Measurements from ENCODE around the gene CASP4. TPM values are rescaled to one million over a fixed set of nuclear protein-coding genes. Genes with fewer than 3 reads are reported as not detected.

CASP4 gene
- 100 to 1,000 TPM; 112 to 309 (median 158) TPM for total RNA-seq
- polyA plus RNA-seq, result 100 to 1,000 TPM in 2 of 3 donors, 10 to 100 TPM in 1; 98.1 to 116 (median 109) TPM
- long read RNA-seq, donor 1, transcript CASP4-203 (9 exons, 2,158 nt), result major isoform, 18 of 33 reads
- long read RNA-seq, donor 1, partial matches to known transcripts, result 6 of 33 reads
- long read RNA-seq, donor 1, other reads (novel, unspliced or antisense), result 0 of 33 reads
- long read RNA-seq, donor 2, transcript CASP4-203 (9 exons, 2,158 nt), result major isoform, 6 of 8 reads
- long read RNA-seq, donor 2, partial matches to known transcripts, result 0 of 8 reads
- long read RNA-seq, donor 2, other reads (novel, unspliced or antisense), result 0 of 8 reads

GRCh38 chr11:104968355-104968855 is at the start of gene CASP4:
TSS of gene CASP4 (minus strand) at chr11:104968574. CDS start at chr11:104968525, 49 bp downstream.
- H3K27me3 ChIP-seq (replicated peaks in 1 of 7), result no peaks in the 10 kb centered on the region
- TF ChIP-seq POLR2A (IDR thresholded peaks at IDR 0.05), result peak in 1 of 3 donors; percentile 33
- TF ChIP-seq POLR2AphosphoS5 (IDR thresholded peaks at IDR 0.05), result peak in 2 of 3 donors; percentile 16 to 73
- TF ChIP-seq CTCF (IDR thresholded peaks at IDR 0.05 in 8 of 11, conservative IDR thresholded peaks at IDR 0.05 in 3 of 11), result peak in 1 of 11 experiments; percentile 8
- peak within 1 kb of the TSS; percentile 45 to 70 (median 52) for H3K4me3 ChIP-seq
- peaks cover 0 to 28% (median 25%) of the 10 kb centered on the region in 8 donors for H3K9me3 ChIP-seq
- 0 to 1% (median 0%) methylated on average over 4 of the region's 4 CpGs for WGBS, 5 donors
- intact Hi-C loops (cut with DNase I; ENCODE audit: low total_unique reads), result no loop called here
- H3K36me3 ChIP-seq, result peaks cover 0 to 24% (median 4%) of the 10 kb centered on the region in 6 donors
- H3K4me1 ChIP-seq, result peaks cover 23 to 50% (median 38%) of the 10 kb centered on the region in 6 donors
- H3K27ac ChIP-seq, result peak within 1 kb of the TSS; percentile 90 to 95 (median 91)
- DNase-seq, result no peak

GRCh38 chr11:105007463-105007862 is 39.1 kb upstream of the CASP4 start:
- no peaks in the 10 kb centered on the region for H3K27me3 ChIP-seq (replicated peaks in 1 of 7)
- H3K36me3 ChIP-seq, result no peaks in the 10 kb centered on the region
- no peaks in the 10 kb centered on the region for H3K9me3 ChIP-seq
- H3K27ac ChIP-seq, result no peak overlapping the region
- no peak overlapping the region for H3K4me3 ChIP-seq
- TF ChIP-seq POLR2AphosphoS5 (IDR thresholded peaks at IDR 0.05) (no peak), POLR2A (IDR thresholded peaks at IDR 0.05) (no peak), CTCF (IDR thresholded peaks at IDR 0.05 in 8 of 11, conservative IDR thresholded peaks at IDR 0.05 in 3 of 11) (no peak)
- intact Hi-C loops (cut with DNase I; ENCODE audit: low total_unique reads), result loop anchor here (10.0 kb wide), 1 partner anchor 403 kb away; no protein-coding TSS in a partner anchor
- H3K4me1 ChIP-seq, result no peaks in the 10 kb centered on the region
- no peak for DNase-seq

GRCh38 chr11:105005451-105005845 is 37.1 kb upstream of the CASP4 start:
- TF ChIP-seq CTCF (IDR thresholded peaks at IDR 0.05 in 8 of 11, conservative IDR thresholded peaks at IDR 0.05 in 3 of 11) (no peak), POLR2AphosphoS5 (IDR thresholded peaks at IDR 0.05) (no peak), POLR2A (IDR thresholded peaks at IDR 0.05) (no peak)
- WGBS, 5 donors, result 72 to 98% (median 91%) methylated on average over 3 of the region's 3 CpGs
- Histone ChIP-seq H3K36me3 (no peaks in the 10 kb centered on the region), H3K9me3 (no peaks in the 10 kb centered on the region), H3K4me1 (peaks cover 0 to 4% (median 2%) of the 10 kb centered on the region in 6 donors), H3K27me3 (replicated peaks in 1 of 7) (no peaks in the 10 kb centered on the region), H3K4me3 (no peak overlapping the region), H3K27ac (no peak overlapping the region)
- DNase-seq, result no peak
- intact Hi-C loops (cut with DNase I; ENCODE audit: low total_unique reads), result loop anchor here (10.0 kb wide), 1 partner anchor 401 kb away; no protein-coding TSS in a partner anchor

DNA sequence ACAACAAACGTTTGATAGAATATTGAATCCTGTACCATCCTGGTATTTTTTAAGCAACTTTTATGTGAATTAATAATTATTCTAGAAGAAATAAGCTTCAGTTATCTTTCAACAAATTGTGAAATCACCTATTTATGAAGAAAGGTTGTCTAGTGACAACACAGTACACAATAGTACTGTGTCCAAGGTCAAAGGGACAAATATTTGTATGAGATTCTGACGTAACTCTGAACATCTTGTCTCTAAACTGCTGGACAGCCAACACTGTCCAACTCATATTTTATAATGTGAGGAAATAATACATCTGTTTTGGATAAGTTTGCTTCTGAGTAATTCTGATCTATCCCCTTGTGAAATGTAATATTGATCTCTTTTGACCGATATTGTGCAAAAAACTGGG is 35.6 kb upstream of the CASP4 start:
- WGBS, 5 donors, result 75 to 93% (median 83%) methylated on average over 3 of the region's 3 CpGs
- Histone ChIP-seq H3K27me3 (replicated peaks in 1 of 7) (no peaks in the 10 kb centered on the region), H3K9me3 (no peaks in the 10 kb centered on the region), H3K4me1 (peaks cover 0 to 9% (median 2%) of the 10 kb centered on the region in 6 donors), H3K27ac (no peak overlapping the region), H3K36me3 (no peaks in the 10 kb centered on the region), H3K4me3 (no peak overlapping the region)
- DNase-seq, result no peak
- TF ChIP-seq CTCF (IDR thresholded peaks at IDR 0.05 in 8 of 11, conservative IDR thresholded peaks at IDR 0.05 in 3 of 11), result no peak
- no peak for TF ChIP-seq POLR2AphosphoS5 (IDR thresholded peaks at IDR 0.05)
- TF ChIP-seq POLR2A (IDR thresholded peaks at IDR 0.05), result no peak
- intact Hi-C loops (cut with DNase I; ENCODE audit: low total_unique reads), result loop anchor here (10.0 kb wide), 1 partner anchor 399 kb away; no protein-coding TSS in a partner anchor
